CD4-positive, alpha-beta T cell treated with Interferon alpha-2 for 1 hour (primary cell): ENCODE results near the gene PAQR8.
A peak's percentile ranks its signal among the peaks of the same experiment; 100 is the strongest.

Experiments used
- DNase-seq, 2 donors: peaks; one replicate each; pipeline ENCODE4 v3.0.0-alpha.2; 2020 to 2022

The PAQR8 gene

DNA sequence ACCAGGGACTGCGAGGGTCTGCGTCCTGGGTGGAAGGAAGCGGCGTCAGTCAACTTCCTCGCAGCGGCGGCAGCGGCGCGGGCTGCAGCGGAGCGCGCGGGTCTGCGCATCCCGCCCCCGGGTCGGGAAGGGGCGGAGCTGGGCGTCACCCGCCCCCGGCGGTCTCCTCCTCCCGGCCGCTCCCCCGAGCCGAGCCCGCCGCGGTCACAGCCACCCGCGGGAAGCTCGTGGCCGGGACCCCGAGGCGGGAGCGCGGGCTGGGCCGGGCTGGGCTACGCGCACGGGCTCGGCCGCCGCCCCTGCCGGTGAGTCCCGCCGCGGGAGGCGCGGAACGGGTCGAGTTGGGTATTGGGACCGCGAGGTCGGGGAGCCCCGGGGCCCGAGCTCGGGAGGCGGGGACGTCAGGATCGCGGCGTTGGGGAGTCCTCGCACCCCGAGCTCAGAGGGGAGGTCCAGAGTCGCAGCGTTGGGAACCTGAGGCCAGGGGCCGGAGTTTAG is at the start of gene PAQR8:
PAQR8 (plus strand) TSS at position 207 of the 498 bp plus-strand sequence. CDS start 41,063 bp downstream, outside the sequence.
- peak; percentile 76 to 85 for DNase-seq

DNA sequence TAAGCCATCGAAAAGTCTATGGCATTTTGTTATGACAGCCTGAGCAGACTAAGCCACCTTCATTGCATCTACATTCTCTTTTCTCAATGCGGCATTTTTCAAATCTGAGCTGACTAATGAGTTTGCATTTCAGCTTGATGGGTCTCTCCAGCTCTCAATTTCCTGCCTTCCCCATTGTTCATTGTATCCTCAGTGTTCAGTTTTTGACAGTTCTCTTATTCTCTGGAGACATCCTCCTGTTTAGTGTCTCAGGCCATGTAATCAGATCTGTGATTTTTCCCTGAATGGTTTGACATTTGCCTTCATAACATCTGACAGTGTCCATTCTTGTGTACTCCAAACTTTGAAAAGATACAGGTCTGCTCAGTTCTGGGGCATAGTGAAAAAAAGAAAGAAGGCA is 49.5 kb upstream of the PAQR8 start:
- DNase-seq, result no peak

- DNase-seq, result no peak
Measured at GRCh38 chr6:52314752-52315151, 47.2 kb upstream of the PAQR8 start.

GRCh38 chr6:52317211-52317610 is 44.7 kb upstream of the PAQR8 start:
- no peak for DNase-seq

GRCh38 chr6:52317841-52318581 is 43.9 kb upstream of the PAQR8 start:
- no peak for DNase-seq

GRCh38 chr6:52324189-52324588 is 37.8 kb upstream of the PAQR8 start:
- DNase-seq, result no peak

GRCh38 chr6:52325695-52326471 is 36.1 kb upstream of the PAQR8 start:
- no peak for DNase-seq

- no peak for DNase-seq
Measured at GRCh38 chr6:52326540-52327364, 35.2 kb upstream of the PAQR8 start.

GRCh38 chr6:52328303-52328662 is 33.7 kb upstream of the PAQR8 start:
- no peak for DNase-seq

DNA sequence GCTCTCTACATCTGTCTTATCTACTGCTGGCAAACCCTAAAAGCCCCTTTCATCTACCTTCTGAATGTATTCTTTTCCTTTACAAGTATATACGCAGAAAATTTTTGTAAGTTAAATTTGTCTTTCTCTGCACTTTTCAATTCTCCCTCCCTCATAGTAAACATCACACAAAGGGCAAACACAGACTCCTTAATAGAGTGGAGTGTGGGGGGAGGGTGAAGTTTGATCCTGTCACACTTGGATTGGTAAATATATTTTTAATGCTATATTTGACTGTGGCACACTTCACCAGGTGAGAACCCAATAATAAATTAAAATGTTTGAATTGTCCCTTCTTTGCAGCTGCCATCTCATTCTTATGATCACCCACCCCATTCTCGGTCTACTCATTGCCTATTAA is 33.2 kb upstream of the PAQR8 start:
- no peak for DNase-seq

DNA sequence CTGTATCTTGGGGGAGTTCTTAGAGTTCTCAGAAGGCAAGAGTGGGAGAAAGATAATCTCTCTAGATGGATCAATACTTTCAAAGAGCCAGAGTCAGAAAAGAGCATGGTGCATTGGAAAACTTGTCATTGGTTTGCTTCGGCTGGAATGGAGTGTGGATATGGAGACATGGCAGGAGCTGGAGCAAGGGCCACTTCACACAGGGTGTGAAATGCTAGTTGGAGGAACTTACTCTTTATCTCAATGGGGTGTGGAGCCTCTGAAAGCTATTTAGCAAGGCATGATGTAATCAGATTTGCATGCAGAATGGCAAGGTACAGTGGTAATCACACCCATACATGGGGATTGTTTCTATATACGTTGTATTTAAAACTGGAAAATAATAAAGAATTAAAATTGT is 31.5 kb upstream of the PAQR8 start:
- DNase-seq, result no peak

GRCh38 chr6:52331793-52332457 is 30.0 kb upstream of the PAQR8 start:
- DNase-seq, result no peak

- DNase-seq, result peak in 1 of 2 donors; percentile 63
Measured at GRCh38 chr6:52333840-52334200, 28.1 kb upstream of the PAQR8 start.

- no peak for DNase-seq
Measured at GRCh38 chr6:52335576-52335975, 26.4 kb upstream of the PAQR8 start.

GRCh38 chr6:52336919-52337561 is 24.9 kb upstream of the PAQR8 start:
- DNase-seq, result no peak

- no peak for DNase-seq
Measured at GRCh38 chr6:52337633-52338290, 24.2 kb upstream of the PAQR8 start.

- no peak for DNase-seq
Measured at GRCh38 chr6:52340603-52340880, 21.4 kb upstream of the PAQR8 start.

GRCh38 chr6:52341561-52342260 is 20.2 kb upstream of the PAQR8 start:
- DNase-seq, result no peak

DNA sequence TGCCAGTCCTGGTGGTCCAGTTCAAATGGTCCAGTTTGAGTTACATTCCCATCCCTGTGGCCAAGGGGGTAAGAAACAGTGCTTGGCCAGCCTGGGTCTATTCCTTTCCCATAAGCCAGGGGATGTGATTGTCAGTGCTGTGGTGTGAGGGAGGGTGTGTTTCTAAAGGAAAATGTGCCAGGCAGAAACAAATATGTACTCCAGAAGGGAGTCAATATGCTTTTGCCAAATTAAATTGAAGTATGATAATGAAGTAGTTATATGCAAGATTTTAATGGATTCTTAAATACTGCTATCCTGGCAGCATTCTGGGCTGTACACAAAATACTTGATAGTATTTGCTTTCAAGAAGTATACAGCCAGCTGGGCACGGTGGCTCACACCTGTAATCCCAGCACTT is 16.6 kb upstream of the PAQR8 start:
- DNase-seq, result no peak

- no peak for DNase-seq
Measured at GRCh38 chr6:52346503-52346902, 15.4 kb upstream of the PAQR8 start.

DNA sequence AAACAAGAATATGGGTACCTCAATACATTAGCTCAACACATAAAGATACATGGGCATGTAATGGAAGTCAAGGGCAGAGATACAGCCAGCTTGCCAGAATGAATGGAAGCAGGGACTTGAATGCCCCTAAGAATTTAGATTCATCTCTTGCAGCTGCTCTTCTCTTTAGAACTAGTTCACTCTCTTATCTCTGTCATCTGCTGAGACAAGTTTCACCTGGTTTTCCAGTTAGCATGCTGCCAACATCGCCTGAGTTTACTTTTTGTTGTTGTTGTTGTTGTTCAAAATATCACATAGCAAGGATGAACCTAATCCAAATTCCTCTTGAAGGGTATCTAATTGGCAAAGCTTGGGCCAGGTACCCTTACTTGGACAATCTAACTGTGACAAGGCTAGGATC is 14.1 kb upstream of the PAQR8 start:
- DNase-seq, result no peak
